HG03045 (cell line): ENCODE results near the gene FAM13A.
"Not testable (repeated sequence)": the region's sequence is repeated elsewhere in the genome, so short reads cannot be mapped to it uniquely, and the experiment has no call there.

Experiments
- ATAC-seq: cut with Tn5 transposase; IDR thresholded peaks from one replicate; pipeline ENCODE4 v1.9.1; 2021; ENCODE audit warnings: mild to moderate bottlenecking, moderate library complexity; ENCODE audit not compliant: unreplicated experiment

The FAM13A gene

GRCh38 chr4:89044147-89044900 lies 12.7 kb downstream of the FAM13A start:
- ATAC-seq: no peak

DNA sequence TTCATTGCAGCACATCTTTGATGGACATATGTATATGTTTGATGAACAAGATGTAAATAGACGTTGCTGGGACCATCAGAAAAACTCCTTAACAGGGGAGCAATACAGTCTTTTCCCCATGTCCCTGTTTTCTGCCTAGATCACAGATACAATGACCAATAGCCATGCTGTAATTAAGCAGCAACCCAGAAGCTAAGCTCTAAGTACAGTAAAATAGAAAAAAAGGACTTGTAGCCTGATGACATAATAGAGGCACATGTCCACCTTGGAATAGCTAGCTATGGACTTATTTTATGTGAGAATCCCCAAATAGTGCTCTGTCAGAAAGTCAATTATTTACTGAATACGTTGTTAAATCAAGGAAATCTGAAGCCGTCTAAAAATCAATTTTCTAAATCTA lies 14.9 kb downstream of the FAM13A start:
- no peak for ATAC-seq

DNA sequence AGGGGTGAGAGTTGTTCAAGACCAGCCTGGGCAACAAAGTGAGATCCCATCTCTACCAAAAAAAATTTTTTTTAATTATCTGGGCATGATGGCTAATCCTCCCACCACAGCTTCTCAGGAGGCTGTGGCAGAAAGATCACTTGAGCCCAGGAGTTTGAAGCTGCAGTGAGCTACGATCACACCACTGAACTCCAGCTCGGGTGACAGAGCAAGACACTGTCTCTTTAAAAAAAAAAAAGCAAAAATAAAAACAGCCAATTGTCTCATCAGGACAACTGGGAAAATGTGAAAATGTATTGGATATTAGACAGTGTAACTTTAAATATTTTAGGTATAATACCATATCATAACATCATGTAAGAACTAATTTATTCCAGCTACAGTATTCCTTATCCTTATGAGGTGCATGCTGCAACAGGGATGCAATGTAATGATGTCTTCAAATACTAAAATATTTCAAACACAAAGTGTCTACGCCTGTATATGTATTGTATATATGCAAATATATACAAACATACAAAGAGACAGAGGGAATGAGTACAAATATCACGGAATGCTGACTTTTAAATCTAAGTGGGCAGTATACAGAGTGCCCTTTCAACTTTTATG lies 17.2 kb downstream of the FAM13A start:
- ATAC-seq: no peak

DNA sequence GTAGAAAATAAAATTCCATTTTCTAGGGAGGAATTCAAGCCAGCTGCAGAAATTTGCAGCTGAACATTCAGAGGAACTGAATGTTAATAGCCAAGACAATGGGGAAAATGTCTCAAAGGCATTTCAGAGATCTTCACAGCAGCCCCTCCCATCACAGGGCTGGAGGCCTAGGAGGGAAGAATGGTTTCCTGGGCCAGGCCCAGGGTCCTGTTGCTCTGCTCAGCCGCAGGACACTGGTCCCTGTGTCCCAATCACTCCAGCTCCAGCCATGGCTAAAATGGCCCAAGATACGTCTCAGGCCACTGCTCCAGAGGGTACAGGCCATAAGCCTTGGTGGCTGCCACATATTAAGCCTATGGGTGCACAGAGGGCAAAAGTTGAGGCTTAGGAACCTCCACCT lies 20.4 kb downstream of the FAM13A start:
- ATAC-seq: no peak

- ATAC-seq: no peak
Measured at GRCh38 chr4:89031272-89031671, 25.7 kb downstream of the FAM13A start.

DNA sequence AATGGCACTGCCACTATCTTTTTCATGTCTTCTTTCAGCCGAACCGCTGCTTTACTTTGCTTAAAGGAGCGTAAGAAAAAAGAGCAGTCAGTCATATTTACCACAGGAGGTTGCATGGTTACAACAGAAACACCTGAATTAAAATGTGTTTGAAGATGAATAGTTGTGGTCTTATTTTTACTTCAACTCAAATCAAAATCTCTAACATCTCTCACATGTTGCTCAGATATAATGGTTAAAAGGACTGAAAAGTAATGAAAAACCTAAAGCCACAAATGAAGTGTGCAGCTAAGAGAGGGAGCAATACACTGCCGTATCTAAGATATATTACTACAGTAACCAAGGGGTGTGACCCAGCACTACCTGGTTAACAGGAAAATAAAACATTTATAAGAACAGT lies 27.4 kb downstream of the FAM13A start:
- ATAC-seq: no peak

GRCh38 chr4:89026542-89026941 lies 30.4 kb downstream of the FAM13A start:
- ATAC-seq: no peak

- peak; percentile 89 for ATAC-seq
Measured at GRCh38 chr4:89024051-89024675, 32.8 kb downstream of the FAM13A start.

- no peak for ATAC-seq
Measured at GRCh38 chr4:89023140-89023539, 33.8 kb downstream of the FAM13A start.

- no peak for ATAC-seq
Measured at GRCh38 chr4:89022426-89023128, 34.4 kb downstream of the FAM13A start.

DNA sequence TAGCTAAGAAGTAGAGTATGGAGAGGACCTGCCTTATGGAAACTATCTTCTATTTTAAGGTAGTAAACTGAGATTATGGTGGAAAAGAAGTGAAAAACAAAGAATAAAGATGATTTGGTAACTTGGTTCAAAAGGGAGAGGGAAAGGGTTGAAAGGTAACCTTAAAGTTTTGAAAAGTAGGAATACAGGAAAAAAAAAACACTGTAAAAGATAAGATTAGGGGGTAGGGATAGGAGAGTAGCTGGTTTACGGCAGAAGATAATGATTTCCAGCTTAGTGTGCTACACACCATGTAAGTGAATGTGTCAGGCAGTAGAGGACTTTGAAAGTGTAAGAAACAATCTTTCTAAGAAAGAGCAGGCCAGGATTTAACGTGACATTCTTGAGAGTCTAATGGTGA lies 35.3 kb downstream of the FAM13A start:
- no peak for ATAC-seq

DNA sequence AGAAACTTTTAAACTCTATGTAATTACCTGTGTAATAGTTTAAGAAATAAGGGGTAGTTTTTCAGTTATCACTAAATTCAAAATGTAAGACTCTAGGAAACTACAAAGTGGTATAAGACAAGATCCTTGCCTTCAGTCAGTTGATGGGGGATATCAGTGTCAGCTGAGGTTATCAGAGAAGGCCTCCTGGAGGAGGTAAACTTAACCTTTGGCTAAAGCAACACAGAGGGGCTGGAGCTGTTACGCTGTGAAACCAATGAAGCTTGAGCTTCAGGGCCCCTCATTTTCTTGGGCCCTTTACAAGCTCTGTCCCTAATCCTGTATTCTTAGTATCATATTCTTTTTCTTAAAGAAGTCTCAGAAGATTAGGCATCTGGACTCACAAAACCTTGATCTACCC lies 35.9 kb downstream of the FAM13A start:
- no peak for ATAC-seq

- ATAC-seq: not testable (repeated sequence)
Measured at GRCh38 chr4:89014897-89015296, 42.1 kb downstream of the FAM13A start.

DNA sequence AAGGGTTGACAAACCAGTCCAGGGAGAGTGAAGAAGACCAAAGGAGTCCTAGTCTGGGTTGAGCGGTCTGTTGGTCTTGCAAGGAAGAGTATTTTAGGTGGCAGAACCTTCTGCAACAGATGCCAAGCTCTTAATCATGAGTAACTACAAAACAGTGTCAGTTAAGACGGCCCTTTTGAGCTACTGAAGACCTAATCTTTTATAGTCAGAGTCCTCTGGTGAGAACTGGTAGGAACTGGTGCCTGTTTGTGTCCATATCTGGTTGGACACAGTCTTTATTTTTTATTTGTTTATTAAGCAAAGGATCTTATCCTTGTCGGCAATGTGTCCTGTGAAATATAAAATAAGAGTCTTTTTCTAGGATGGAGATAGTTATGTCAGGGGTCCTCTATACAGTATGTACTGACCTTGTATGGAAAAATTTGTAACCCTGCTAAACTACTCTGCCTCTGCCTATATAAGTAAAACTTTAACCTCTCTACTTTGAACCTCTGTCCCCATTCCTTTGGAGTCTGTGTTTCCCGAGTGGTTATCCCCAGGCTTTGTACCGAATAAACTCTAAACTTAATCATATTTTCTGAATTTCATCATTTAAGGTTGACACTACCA lies 47.1 kb downstream of the FAM13A start:
- no peak for ATAC-seq

DNA sequence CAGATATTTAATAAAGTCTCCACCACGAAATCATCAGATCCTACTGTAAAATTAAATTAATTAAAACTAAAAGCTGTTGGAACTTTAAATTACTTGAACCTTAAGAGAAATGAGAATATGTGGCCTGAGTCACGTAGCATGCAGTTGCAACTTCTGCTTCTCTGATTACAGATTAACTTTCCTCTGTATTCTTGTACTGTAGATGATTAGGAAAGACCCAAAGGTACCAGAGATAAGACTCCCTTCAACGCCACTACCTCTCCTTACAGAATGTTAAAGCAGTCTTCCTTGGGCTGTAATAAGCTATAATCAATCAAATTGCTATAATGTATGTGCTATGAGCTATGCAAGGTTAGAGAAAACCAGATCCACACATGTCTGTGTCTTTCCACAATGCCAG lies 47.9 kb downstream of the FAM13A start:
- ATAC-seq: no peak

DNA sequence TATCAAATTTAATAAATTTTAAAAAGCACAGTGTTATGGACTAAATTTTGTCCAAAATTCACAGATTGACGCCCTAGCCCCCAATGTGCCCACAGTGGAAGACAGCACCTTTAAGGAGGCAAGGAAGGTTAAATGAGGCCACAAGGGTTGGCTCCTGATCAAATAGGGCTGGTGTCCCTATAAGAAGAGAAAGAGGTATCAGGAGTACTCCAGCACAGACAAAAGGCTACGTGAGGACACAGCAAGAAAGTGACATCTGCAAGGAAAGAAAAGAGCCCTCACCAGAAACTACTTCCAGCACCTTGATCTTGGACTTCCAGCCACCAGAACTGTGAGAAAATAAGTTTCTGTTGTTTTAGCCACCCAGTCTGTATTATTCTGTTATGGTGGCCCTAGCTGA lies 48.8 kb downstream of the FAM13A start:
- no peak for ATAC-seq

DNA sequence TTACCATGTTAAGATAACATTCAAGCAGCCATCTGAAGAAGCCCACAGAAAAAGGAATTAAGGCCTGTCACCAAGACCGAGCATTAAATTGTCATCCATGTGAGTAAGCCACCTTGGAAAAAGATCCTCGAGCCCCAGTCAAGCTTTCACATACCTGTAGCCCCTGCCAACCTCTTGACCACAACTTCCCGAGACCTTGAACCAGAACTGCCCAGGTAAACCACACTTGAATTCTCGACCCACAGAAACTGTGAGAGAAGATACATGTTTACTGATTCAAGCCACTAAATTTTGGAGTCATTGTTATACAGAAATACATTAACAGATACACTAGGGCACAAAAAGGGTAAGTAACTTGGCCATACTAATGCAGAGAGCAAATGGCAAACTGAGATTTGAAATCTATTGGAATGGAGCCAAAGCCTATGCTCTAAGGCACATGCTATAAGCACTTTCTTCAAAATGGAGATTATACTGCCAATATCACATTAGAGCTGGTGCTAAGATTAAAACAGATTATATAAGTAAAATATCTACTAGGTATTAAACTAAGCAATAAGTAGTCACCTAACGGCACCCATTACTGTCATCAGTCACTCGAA lies 49.5 kb downstream of the FAM13A start:
- ATAC-seq: no peak

- no peak for ATAC-seq
Measured at GRCh38 chr4:89006307-89006706, 50.7 kb downstream of the FAM13A start.

DNA sequence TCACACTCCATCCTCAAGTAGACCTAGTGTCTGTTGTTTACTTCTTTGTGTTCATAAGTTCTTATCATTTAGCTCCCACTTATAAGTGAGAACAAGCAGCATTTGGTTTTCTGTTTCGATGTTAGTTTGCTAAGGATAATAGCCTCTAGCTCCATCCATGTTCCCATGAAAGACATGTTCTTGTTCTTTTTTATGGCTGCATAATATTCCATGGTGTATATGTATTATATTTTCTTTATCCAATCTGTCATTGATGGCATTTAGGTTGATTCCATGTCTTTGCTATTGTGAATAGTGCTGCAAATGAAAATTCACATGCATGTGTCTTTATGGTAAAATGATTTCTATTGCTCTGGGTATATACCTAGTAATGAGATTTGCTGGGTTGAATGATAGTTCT lies 51.9 kb downstream of the FAM13A start:
- ATAC-seq: not testable (repeated sequence)

DNA sequence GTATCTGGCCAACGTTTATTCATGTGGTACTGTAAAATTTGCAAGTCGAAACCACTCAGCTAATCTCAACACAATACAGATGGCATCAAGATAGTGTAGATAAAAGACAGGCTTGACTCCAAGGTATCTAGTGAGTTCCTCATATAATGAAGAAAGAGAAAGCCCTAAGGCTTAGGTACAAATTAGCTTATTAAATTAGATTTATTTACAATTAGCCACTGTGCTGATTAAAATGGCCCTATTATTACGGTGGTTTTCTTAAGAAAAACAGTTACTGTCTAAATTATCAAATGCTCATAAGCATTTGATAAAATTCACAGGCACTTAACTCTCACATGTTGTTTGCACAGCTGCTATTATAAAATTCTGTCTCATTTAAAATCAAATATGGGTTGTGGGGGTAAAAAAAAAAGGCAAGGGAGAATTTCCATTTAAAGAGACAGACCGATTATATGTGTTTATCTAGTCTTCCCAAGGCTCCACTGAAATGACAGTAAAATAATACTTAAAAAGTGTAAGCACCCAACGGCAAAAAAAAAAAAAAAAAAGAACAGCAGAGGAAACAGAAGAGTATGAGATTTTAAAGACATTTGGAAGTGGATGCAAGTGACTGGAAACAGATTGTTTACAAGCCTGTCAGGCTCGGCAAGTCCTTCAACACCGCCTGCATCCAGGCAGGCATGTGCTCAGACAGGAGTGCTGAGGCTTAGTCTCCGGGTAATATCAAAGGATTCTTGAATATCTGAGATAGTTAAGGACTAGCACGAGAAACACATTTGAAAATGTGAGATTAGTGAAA lies 55.1 kb downstream of the FAM13A start:
- ATAC-seq: no peak
